Measurements from ENCODE around the gene CLBA1. TPM values are rescaled to one million over a fixed set of nuclear protein-coding genes. Genes with fewer than 3 reads are reported as not detected.
A peak's percentile ranks its signal among the peaks of the same experiment; 100 is the strongest.

The CLBA1 gene
- total RNA-seq, 1 donor from 2014 or later, result 6.5 TPM

DNA sequence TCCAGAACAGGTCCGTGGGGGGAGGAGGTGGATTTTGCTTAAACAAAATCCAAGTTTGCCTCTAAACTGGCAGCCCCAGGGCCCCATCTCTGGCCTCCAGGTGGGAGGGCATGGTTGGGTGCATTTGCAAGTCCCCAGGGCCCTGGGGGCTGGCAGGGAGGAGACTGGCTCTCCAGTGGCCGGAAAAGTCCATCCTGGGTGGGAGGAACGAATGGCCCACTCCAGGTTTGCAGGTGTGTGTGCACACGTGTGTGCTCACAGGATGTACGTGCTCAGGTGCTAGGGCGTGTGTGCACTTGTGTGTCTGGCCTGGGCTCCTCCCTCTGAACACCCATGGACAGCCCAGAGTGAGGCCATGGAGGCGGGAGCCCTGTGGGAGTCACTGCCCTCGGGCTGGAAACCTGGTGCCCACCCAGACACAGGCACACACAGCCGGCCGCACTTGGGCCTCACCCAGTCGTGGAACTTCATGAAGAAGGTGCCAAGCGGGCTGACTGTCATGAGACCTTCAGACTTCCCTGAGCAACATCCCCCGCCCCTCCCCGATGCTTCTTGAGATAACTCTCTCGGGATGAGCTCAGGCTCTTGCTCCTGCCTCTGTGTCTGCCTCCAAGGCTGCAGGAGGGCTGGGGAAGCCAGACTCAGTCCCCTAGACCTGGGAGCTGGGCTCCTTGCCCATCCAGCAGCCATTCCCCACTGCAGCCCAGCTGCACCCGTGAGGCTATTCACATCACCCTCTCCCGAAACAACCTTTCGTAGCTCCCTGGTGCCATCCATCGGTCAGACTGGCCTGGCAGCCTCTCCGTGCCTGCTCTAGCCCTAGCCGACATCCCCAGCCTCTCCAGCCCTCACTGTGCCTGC is 16.8 kb upstream of the CLBA1 start:
- peak; percentile 72 for DNase-seq (ENCODE audit: low spot score)

DNA sequence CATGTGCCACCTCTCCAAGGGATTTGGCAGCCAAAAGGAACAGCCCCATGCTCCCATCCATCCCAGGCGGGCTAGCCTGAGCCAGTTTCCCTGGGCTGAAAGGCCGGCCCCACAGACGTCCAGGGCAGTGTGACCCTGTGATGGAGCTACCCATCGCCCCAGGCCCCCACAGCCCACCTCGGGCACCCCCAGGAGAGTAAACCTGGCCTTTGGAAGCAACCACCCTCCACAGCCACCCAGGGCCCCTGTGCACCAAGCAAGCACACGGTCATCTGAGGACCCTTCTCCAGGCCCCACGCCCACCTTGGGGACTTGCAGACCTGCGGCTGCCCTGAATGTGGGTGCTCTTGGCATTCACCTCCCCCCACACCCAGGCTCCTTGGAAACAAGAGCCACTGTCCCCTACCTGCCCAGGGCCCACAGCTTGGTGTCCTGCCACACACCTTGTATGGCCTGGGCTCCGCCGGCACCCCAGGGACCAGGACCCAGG is 15.8 kb upstream of the CLBA1 start:
- DNase-seq (ENCODE audit: low spot score), result no peak

DNA sequence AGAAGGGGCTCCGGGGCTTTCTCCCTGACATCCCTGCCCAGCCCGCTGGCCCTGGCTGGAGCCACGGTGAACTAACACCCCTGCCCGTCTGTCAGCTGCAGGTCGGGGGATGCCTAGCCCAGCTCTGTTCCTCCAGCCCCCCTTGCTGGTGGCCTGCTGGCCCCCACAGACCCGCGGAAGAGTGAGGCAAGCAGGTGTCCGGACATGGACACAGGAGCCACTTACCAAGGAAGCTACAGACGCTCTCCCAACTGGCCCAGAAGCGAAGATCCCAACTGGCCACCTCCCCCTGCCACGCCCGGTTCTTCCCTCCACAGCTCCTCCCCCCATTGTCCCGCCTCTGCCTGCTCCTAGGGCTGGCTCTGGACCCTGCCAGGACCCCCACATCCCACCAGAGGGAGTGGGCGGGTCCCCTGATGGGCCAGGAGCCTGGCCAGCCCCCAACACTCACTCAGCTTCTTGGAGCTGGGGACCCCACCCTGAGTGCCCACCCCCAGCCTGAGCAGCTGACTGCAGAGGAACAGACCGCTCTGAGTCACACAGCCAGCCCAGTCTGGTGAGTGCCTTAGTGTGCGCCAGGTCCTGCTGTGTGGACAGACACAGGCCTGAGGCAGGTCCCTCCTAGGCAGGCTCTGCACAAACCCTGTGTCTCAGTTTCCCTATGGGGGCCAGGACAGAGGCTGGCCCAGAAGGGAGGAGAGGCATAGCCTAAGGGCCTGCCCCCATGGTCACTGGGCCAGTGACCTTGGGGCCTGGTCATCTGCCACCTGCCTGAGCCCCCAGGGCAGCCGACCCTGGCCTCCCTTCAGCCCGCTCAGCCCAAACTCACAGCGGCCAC is 15.1 kb upstream of the CLBA1 start:
- peak; percentile 90 for DNase-seq (ENCODE audit: low spot score)

DNA sequence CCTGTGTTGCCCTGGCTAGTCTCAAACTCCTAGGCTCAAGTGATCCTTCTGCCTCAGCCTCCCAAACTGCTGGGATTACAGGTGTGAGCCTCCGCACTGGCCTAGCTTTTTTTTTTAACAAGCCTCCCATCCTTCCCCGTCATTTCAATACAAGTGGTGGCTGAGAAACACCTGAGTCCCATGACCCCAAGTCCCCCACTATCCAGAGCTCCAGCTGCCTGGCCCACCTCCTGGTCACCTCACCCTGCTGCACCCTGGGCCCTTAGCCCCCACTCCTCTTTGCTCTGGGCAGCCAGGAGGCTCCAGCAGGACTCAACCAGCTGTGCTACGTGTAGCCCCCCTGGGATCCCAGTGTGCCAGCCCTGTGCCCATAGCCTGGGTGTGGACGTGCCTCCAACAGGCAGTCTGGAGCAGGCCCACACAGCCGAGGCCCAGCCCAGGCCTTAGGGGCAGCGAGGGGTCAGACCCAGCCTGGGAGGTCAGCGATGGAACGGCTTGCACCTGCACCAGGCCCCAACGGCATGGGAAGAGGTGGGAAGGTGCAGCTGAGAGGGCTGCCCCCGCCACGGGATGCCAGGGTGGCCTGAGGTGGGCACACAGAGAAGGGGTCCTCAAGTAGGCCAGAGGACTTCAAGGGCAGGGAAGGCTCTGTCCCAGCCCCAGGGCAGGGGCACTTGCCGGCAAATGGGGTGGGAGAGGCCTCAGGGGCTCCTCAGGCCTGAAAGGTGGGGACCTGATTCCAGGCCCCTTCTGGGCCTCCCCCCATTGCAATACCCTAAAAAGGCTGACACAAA is 13.9 kb upstream of the CLBA1 start:
- DNase-seq (ENCODE audit: low spot score), result no peak

DNA sequence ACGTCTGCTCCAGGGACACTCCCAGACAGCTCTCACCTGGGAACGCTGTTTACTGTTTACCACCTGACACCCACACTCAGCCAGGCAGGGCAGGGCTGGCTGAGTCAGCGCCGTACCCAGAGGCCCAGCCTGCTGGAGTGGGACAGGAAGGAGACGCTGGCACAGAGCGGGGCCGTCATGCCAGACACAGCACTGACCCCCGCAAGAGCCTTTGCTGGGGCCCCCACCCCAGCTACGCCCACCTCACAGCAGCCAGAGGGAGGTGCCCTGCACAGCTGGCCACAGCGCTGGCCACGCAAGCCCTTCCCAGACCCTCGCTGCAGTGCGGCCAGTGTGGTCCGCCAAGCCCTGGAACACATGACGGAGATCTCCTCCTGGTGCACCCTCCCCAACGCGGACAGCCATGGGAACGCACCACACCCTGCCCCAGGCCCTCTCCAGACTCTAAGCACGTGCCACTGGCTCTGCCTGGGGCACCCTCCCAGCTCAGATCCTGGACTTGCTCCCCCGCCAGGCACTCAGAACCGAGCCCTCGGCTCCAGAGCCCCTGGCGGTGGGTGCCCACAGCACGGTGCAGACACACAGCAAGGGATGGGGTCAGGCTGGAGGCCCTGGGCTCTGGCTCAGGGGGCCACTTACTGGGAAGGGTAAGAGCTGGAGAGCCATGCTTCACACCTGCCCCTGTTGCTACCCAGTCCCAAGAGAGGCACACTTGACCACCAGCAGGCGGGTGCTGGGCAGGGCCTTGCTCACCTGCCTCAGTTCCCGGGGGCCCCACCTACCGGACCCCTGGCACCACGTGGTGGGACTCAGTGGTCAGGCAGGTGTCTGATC is 13.1 kb upstream of the CLBA1 start:
- peak; percentile 47 for DNase-seq (ENCODE audit: low spot score)

DNA sequence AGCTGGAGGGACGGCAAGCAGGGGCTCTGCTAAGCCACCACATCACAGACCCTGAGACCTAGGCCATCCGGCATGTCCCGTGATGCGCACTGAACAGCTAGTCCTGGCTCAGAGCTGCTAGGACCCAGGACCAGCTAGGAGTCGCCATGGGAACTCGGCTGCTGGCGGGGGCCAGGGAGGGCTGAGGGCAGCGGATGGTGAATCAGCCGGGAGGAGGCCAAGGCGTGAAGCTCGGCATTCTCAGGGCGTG is 12.5 kb upstream of the CLBA1 start:
- DNase-seq (ENCODE audit: low spot score), result peak; percentile 92

DNA sequence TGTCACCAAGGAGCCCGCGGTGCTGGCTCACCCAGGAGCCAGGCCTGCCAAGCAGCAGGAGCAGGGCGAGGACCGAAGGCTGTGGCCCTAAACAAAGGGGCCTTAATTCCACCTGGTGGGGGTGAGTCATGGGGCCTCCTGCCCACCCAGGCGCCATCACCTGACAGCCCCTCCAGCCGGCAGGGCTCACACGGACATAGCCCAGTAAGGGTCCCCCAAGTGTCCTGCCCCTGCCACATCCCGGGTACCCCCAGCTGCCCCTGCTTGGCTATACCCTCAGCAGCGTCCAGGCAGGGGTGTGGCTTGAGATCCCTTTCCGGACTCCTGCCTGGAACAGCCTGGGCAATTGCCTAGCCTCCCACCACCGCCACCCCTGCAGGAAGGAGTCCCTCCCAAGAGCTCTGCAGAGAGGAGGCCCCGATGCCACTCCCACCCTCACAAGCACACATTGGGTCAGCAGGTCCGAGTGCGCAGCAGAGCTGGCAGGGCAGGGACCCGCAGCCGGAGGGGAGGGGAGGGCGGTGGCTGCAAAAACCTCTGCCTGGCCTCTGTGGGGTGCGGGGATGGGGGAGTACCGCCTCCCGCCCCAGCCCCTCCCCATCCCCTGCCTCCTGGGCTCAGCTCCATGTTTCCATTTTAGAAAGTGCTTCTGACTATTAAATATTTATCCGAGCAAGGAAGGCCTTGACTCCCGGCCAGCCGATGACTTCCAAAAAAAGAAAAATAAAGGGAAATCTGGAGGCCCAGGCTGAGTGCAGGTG is 12.0 kb upstream of the CLBA1 start:
- DNase-seq (ENCODE audit: low spot score), result peak; percentile 70

DNA sequence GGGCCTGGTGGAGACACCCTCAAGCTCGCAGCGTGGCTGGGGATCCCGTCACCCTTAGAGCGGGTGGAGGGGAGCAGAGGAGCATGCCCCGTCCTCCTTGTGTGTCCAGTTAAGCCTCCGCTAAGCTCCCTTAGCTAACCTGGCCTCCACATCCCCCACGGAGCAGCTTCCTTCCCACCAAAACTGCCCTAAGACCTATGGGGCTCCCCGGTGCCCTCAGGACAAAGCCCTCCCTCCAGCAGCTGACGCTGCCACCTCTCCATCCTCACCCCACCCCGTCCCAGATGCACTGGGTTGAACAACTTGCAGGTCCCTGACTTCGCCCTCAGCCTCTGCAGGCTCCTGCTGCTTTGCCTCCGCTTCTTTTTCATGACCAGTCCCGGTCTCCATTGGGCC is 11.4 kb upstream of the CLBA1 start:
- no peak for DNase-seq (ENCODE audit: low spot score)

DNA sequence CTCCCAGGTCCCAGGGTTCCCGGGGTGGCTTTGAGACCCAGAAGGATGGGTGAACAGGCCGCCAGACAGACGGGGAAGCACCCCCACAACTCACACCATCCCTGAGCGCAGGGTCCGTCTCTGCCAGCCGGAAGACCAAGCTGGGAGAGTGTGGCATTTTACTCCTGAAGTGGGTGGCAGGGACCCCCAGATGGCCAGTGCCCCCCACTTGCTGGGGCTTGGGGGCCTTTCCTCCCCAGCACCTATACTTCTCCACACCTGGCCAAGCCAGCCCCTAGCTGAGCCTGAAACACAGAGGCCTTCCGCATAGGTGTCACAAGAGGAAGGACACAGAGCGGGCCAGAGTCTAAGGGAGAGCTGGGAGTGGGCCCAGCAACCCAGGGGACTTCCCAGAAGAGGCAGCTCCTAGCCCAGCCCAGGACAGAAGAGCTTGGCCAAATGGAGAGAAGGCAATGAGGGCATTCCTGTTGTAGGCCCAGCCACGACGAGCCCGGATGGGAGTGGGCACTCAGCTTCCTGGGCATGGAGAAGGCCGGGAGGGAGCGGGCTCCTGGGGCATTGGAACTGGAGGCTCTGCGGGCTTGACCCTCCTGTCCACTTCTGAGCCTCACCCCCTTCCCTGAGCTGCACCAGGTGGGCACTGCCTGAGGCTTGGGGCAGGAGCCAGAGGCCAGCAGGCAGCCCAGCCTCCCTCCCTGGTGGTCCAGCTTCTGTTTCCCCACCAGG is 10.8 kb upstream of the CLBA1 start:
- DNase-seq (ENCODE audit: low spot score), result no peak

DNA sequence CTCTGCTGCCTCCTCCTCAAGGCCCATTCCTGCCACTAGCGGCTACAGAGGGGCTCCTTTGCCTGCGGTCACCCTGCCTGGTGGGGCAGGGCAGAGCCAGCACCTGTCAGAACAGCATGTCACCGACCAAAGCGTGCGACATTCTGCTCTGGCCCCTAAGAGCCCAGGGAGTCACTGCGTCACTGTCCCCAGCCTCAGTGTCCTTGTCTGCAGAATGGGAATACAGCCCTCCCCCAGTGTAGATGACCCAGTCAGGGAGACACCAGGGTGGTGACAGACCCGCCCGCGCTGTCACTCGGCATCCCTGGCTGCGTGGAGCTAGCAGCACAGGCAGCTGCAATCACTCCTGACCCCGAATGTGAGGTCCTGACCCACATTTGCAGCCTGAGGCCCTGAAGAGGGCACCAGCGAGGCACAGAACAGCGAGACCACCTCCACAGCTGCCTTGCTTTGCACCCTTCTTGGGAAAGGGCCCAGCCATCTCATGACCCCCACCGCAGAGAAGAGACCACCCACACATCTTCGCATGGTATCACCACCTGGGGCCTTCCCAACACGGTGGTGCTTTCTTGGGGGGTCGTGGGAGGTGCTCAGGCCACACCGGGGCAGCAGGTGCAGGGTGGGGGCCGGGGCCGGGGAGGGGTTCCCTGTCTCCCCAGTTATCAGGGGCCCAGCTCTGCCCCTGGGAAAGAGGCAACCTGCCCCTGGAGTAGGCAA is 9.9 kb upstream of the CLBA1 start:
- no peak for DNase-seq (ENCODE audit: low spot score)

DNA sequence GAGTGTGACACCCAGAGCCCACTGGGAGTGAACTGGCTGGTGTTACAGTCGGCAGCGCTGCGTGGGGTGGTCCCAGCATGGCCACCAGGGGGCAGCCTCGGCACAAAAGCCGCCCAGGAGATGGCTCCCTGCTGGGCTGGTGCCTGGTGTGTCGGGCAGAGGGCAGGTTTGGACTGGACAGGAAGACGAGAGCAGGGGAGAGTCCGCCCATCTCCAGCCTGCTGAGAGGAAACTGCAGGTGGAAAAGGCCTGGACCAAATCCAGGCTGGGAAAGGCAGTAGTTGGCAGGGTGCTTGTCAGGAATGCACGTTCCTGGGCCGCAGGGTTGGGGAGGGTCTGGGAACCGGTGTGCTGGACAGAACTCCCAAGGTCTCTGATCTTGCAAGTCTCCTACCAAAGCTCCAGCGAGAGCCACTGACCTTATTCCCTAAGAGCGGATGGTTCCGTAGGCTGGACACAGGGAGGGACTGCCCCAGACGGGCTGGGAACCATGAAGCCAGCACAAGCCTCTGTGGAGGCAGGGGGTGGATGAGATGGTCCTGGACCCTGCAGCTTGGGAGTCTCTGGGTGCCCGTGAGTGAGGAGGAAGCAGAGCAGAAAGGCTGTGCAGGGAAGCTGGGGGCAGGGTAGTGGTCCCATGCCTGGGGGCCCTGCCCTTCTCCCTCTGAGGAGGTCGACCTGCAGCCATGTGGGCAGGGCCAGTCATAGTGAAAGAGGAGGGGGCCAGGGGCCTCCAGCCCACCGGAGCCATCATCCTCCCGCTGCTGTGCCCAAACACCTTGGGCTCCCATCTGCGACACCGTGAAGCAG is 9.2 kb upstream of the CLBA1 start:
- peak; percentile 65 for DNase-seq (ENCODE audit: low spot score)

DNA sequence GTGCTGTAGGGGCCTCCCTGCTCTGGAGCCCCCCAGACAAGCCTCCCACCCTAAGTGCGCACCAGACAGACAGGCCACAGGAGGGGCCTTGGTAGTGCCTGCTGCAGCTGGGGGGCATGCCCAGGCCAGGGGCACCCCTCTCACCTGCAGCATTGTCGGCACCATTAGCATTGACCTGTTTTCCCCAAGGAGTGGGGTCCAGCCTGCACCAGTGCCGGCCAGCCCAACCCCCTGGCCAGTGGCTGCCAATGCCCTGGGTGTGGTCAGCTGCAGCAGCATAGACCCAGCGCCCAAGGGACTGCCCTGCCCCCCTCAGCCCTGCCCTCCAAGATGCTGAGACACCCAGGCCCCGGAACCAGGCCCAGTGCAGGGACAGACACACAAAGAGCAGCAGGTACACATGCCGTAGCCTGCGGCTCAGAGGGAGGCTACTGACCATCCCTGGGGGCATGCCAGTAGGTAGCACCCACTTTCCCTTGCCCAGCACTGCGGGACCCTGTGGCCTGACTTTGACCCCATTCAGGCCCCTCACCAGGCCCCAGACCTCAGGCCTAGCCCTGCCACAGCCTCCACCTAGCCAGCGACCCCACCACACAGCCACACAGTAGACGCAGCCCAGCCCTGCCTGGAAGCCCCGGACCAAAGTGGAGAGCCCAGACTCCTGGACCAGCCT is 8.4 kb upstream of the CLBA1 start:
- DNase-seq (ENCODE audit: low spot score), result no peak

DNA sequence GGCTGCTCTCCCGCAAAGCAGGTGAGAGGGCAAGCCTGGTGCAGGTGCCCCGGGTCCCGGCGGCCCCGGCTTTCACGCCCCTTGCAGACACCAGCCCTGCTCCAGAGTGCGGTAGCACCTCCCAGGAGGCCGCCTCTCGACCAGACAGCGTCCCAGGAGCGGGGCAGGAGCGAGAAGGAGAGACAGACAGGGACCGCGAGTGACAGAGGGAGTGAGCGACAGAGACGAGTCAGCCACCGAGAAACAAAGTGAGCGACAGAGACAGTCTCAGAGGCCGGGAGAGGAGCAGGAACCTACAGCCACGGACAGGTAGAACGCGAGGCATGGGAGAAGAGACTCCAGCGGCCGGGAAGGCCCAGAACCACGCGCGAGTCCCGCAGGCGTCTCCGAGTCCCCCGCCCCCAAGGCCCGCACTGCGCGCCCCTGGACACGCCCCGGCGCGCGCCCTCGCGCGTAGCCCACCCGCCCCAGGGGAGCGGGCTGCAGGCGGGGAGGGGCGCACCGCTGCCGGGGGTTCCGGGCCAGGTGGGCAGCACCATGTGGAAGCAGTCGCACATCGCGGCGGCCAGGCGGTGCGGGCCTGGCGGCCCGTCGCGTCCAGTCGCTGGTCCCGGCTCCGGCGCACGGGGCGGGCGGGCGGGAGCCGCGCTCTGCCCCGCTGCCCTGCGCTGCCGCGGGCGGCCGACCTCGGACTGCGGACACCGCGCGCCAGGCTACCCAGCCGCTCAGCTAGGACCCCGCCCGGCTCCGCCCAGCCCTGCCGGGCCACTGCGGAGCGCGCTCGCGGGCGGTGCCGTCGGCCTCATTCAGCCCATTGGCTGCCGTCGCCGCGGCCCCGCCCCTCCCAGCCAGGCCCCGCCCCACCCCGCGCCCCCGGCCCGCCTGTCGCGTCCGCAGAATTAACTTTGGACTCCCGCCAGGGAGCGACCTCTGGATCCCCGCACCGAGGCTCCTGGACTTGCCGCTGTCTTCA is 7.6 kb upstream of the CLBA1 start, which contains the start of gene AHNAK2:
Gene AHNAK2 (minus strand): TSS at position 694 of the 973 bp plus-strand sequence. CDS start 137 bp downstream, at position 557.
- DNase-seq (ENCODE audit: low spot score), result peak; percentile 66

DNA sequence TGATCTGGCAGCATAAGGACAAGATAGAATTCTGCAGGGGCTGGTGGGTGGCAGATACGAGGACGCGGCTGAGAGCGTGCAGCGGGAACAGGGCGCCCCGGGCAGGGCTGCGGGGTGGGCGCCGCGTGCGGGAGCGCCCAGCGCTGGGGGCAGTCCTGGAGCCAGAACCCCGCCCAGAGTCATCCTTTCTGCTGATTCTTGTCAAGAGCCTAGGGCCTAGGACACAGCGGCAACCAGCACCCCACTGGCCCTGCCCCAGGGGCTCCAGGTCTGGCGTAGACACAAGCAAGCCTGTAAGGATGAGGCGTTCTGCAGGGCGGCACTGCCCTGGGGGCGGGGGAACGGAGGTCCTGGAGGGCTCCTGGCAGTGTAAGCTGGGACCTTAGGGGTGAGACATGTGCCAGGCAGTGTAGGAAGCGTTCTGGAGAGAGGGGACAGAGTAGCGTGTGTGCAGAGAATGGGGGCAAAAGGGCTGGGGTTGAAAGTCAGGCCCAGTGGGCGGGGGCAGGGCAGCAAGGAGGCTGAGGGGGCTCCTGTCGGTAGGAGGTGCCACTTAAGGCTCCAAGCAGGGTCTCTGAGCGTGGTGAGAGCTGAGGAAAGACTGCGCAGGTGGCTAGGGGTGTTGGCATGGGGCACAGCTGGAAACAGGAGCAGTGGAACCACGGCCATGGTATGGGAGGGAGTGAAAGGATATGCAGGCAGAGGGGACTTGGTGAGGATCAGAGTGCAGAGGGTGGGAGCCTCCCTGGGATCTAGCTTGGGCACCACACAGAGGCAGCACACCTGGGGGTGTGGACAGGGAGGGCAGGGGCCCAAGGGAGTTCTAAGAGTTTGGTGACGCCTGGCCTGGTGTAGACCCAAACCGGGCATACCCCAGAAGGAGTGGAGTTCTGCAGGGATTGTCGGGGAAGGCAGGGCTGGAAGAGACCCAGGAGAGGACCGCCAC is 6.6 kb upstream of the CLBA1 start:
- DNase-seq (ENCODE audit: low spot score), result no peak
